GM23338 (cell line): Measurements from ENCODE around the gene HAUS5. TPM values are rescaled to one million over a fixed set of nuclear protein-coding genes. Genes with fewer than 3 reads are reported as not detected.
"Not testable (repeated sequence)": the region's sequence is repeated elsewhere in the genome, so short reads cannot be mapped to it uniquely, and the experiment has no call there.

Experiments used
- ATAC-seq: fragments of 200-7000 bp; cut with Tn5 transposase; 3 replicates; pipeline ENCODE4 v1.9.1; 2020
- DNase-seq: peaks from one replicate; pipeline ENCODE4 v3.0.0-alpha.2; 2015; ENCODE audit warnings: low spot score
- H2AFZ ChIP-seq: fragments of 200-600 bp; sonication (generic); 2 replicates; pipeline ENCODE4 v1.8.0; 2016; ENCODE audit warnings: antibody characterized with exemption, mild to moderate bottlenecking, moderate library complexity
- H3F3A ChIP-seq: fragments of 200-600 bp; sonication (generic); replicated peaks from 2 replicates; pipeline ENCODE4 v1.8.0; 2017; ENCODE audit warnings: antibody characterized with exemption, mixed run types, low read depth
- H3K27ac ChIP-seq: fragments of 200-600 bp; sonication (generic); 2 replicates; pipeline ENCODE4 v1.6.1; 2016; ENCODE audit warnings: low read depth
- H3K27me3 ChIP-seq: fragments of 200-600 bp; sonication (generic); 2 replicates; pipeline ENCODE4 v1.8.0; 2016; ENCODE audit warnings: mild to moderate bottlenecking, mixed run types, moderate library complexity; ENCODE audit not compliant: insufficient read depth
- H3K36me3 ChIP-seq: fragments of 200-600 bp; sonication (generic); 2 replicates; pipeline ENCODE4 v1.8.0; 2016; ENCODE audit warnings: mild to moderate bottlenecking; ENCODE audit not compliant: insufficient read depth
- H3K4me1 ChIP-seq: fragments of 200-600 bp; sonication (generic); 2 replicates; pipeline ENCODE4 v1.8.0; 2016; ENCODE audit warnings: mild to moderate bottlenecking, moderate library complexity; ENCODE audit not compliant: insufficient read depth
- H3K4me2 ChIP-seq: fragments of 200-600 bp; sonication (generic); 2 replicates; pipeline ENCODE4 v1.7.1; 2017; ENCODE audit warnings: mixed run types
- H3K4me3 ChIP-seq: fragments of 200-600 bp; sonication (generic); 2 replicates; pipeline ENCODE4 v1.6.1; 2016; ENCODE audit warnings: mixed run types
- H3K79me2 ChIP-seq: fragments of 200-600 bp; sonication (generic); replicated peaks from 2 replicates; pipeline ENCODE4 v1.8.0; 2017; ENCODE audit warnings: mild to moderate bottlenecking; ENCODE audit not compliant: insufficient read depth
- H3K9me2 ChIP-seq: fragments of 200-600 bp; sonication (generic); 2 replicates; pipeline ENCODE4 v1.8.0; 2017; ENCODE audit not compliant: insufficient read depth
- H4K20me1 ChIP-seq: fragments of 200-600 bp; sonication (generic); replicated peaks from 2 replicates; pipeline ENCODE4 v1.8.0; 2017; ENCODE audit warnings: mild to moderate bottlenecking; ENCODE audit not compliant: insufficient read depth
- H3K27ac Mint-ChIP-seq: 2 replicates; pipeline ENCODE4 v1.8.0; 2020; ENCODE audit warnings: inconsistent platforms, mild to moderate bottlenecking, moderate library complexity, mixed read lengths
- H3K27me3 Mint-ChIP-seq: 3 replicates; pipeline ENCODE4 v1.8.0; 2022; ENCODE audit warnings: low read depth, mild to moderate bottlenecking, moderate library complexity, mixed read lengths, inconsistent platforms; ENCODE audit not compliant: insufficient read depth, poor library complexity
- H3K36me3 Mint-ChIP-seq: 3 replicates; pipeline ENCODE4 v1.8.0; 2021; ENCODE audit warnings: low read depth, mild to moderate bottlenecking, inconsistent platforms, moderate library complexity, mixed read lengths
- H3K4me1 Mint-ChIP-seq: 3 replicates; pipeline ENCODE4 v1.8.0; 2020; ENCODE audit warnings: mild to moderate bottlenecking, inconsistent platforms, mixed read lengths
- H3K4me3 Mint-ChIP-seq: 3 replicates; pipeline ENCODE4 v1.8.0; 2021; ENCODE audit warnings: moderate library complexity, mild to moderate bottlenecking, inconsistent platforms, mixed read lengths
- H3K9me3 Mint-ChIP-seq: 3 replicates; pipeline ENCODE4 v1.8.0; 2020; ENCODE audit warnings: moderate library complexity, mild to moderate bottlenecking, inconsistent platforms, mixed read lengths
- CREB1 ChIP-seq: fragments of 250-450 bp; sonication (Bioruptor Pico); IDR thresholded peaks from 2 replicates; pipeline ENCODE4 v1.5.0; 2020; ENCODE audit warnings: low read depth, mild to moderate bottlenecking, moderate library complexity
- REST ChIP-seq: IDR thresholded peaks from one replicate; pipeline ENCODE4 v1.6.1; 2018; ENCODE audit warnings: antibody characterized with exemption; ENCODE audit not compliant: unreplicated experiment
- polyA plus RNA-seq: library from polyadenylated mRNA; unstranded; fragments of >200 nt; fragmentation: Nextera tagmentation; extraction: Ambion mirVana; gene quantifications from 2 replicates; pipeline ENCODE4 v1.2.1, GENCODE V29; 2016
- total RNA-seq: library from RNA; depleted of rRNA; stranded (reverse); fragments of >200 nt; shearing (Covaris generic); gene quantifications from 2 replicates; pipeline ENCODE4 v1.2.3, GENCODE V29; 2014

Gene HAUS5
- total and polyA plus RNA-seq, 2 experiments from 2014 or later = 21.9 to 23.2 TPM

GRCh38 chr19:35601971-35602370 lies 10.6 kb upstream of the HAUS5 start (continued):
- TF ChIP-seq REST = no peak

GRCh38 chr19:35604436-35604835 lies 8.1 kb upstream of the HAUS5 start:
- not testable (repeated sequence) for H3K27me3 Mint-ChIP-seq, H3K36me3 ChIP-seq, H3K4me1 Mint-ChIP-seq, H3K27ac Mint-ChIP-seq, H2AFZ ChIP-seq, H3K79me2 ChIP-seq, H3K36me3 Mint-ChIP-seq, H3K27me3 ChIP-seq, H4K20me1 ChIP-seq, H3K4me3 Mint-ChIP-seq, H3K4me3 ChIP-seq, ATAC-seq, H3K27ac ChIP-seq, H3K9me2 ChIP-seq, H3K4me2 ChIP-seq, H3K4me1 ChIP-seq, H3F3A ChIP-seq, DNase-seq
- H3K9me3 Mint-ChIP-seq = peaks cover 37% of the 10 kb centered on the region

- not testable (repeated sequence) for H3K79me2 ChIP-seq, H3K36me3 Mint-ChIP-seq, H2AFZ ChIP-seq, H3K36me3 ChIP-seq, H4K20me1 ChIP-seq, DNase-seq, H3K4me1 ChIP-seq, H3K27ac Mint-ChIP-seq, H3K27ac ChIP-seq, H3F3A ChIP-seq, H3K27me3 ChIP-seq, ATAC-seq, H3K4me3 Mint-ChIP-seq, H3K4me2 ChIP-seq, H3K9me2 ChIP-seq, H3K4me3 ChIP-seq, H3K4me1 Mint-ChIP-seq
- Mint-ChIP-seq H3K9me3 (peaks cover 37% of the 10 kb centered on the region), H3K27me3 (peaks cover 10% of the 10 kb centered on the region)
Observed at GRCh38 chr19:35607170-35607569, 5.4 kb upstream of the HAUS5 start.

GRCh38 chr19:35607661-35608060 lies 4.9 kb upstream of the HAUS5 start:
- Histone ChIP-seq H4K20me1 (no peaks in the 10 kb centered on the region), H3K27ac (no peak overlapping the region), H3K36me3 (no peaks in the 10 kb centered on the region; the same call in none of the 2 replicates), H3K4me3 (no peak overlapping the region), H3K4me2 (no peak overlapping the region), H3F3A (no peaks in the 10 kb centered on the region), H3K79me2 (no peaks in the 10 kb centered on the region), H2AFZ (no peak overlapping the region), H3K27me3 (no peaks in the 10 kb centered on the region), H3K9me2 (no peaks in the 10 kb centered on the region), H3K4me1 (no peaks in the 10 kb centered on the region)
- DNase-seq (no peak), ATAC-seq (no peak)
- H3K27ac Mint-ChIP-seq = no peak overlapping the region
- no peak for TF ChIP-seq CREB1 (CRISPR knock-in tag)
- peaks cover 14% of the 10 kb centered on the region for H3K27me3 Mint-ChIP-seq
- 0 out of 3 replicates have a peak, but pooled peaks cover 5% of the 10 kb centered on the region for H3K4me1 Mint-ChIP-seq
- H3K9me3 Mint-ChIP-seq = peaks cover 37% of the 10 kb centered on the region
- H3K4me3 Mint-ChIP-seq = no peak overlapping the region
- H3K36me3 Mint-ChIP-seq = peaks cover 7% of the 10 kb centered on the region; the same call in 2 of the 3 replicates
